G401.6 (cell line): ENCODE data around the gene LAMA2.
A peak's percentile ranks its signal among the peaks of the same experiment; 100 is the strongest.

ENCODE experiments used
- FAIRE-seq: peaks from 2 replicates; lab custom pipeline; 2012; peaks lifted over from hg19 to GRCh38; lab: Jason Lieb, UNC

LAMA2 gene

GRCh38 chr6:129498950-129499842, 616.3 kb downstream of the LAMA2 start:
- FAIRE-seq: peak; percentile 91

GRCh38 chr6:129499843-129500219, 616.9 kb downstream of the LAMA2 start:
- FAIRE-seq: no peak

GRCh38 chr6:129500958-129501739, 618.2 kb downstream of the LAMA2 start:
- no peak for FAIRE-seq

- FAIRE-seq: no peak
Measured at GRCh38 chr6:129501740-129502660, 619.1 kb downstream of the LAMA2 start.

- no peak for FAIRE-seq
Measured at GRCh38 chr6:129504456-129504855, 621.5 kb downstream of the LAMA2 start.

GRCh38 chr6:129507059-129507807, 624.3 kb downstream of the LAMA2 start:
- no peak for FAIRE-seq

GRCh38 chr6:129507846-129508245, 624.9 kb downstream of the LAMA2 start:
- FAIRE-seq: no peak

GRCh38 chr6:129508477-129509145, 625.7 kb downstream of the LAMA2 start:
- no peak for FAIRE-seq

- FAIRE-seq: no peak
Measured at GRCh38 chr6:129510950-129511349, 628.0 kb downstream of the LAMA2 start.

- no peak for FAIRE-seq
Measured at GRCh38 chr6:129513471-129513870, 630.5 kb downstream of the LAMA2 start.

- no peak for FAIRE-seq
Measured at GRCh38 chr6:129515004-129515403, 632.1 kb downstream of the LAMA2 start.

- no peak for FAIRE-seq
Measured at GRCh38 chr6:129516005-129516404, 633.1 kb downstream of the LAMA2 start.

GRCh38 chr6:129516787-129517186, 633.8 kb downstream of the LAMA2 start:
- FAIRE-seq: no peak

GRCh38 chr6:129517288-129517687, 634.4 kb downstream of the LAMA2 start:
- FAIRE-seq: no peak

- no peak for FAIRE-seq
Measured at GRCh38 chr6:129519750-129520149, 636.8 kb downstream of the LAMA2 start.

- no peak for FAIRE-seq
Measured at GRCh38 chr6:129521946-129522345, 639.0 kb downstream of the LAMA2 start.

GRCh38 chr6:129523816-129524215, 640.9 kb downstream of the LAMA2 start:
- FAIRE-seq: no peak

GRCh38 chr6:129525055-129525454, 642.1 kb downstream of the LAMA2 start:
- FAIRE-seq: no peak

GRCh38 chr6:129534926-129535325, 652.0 kb downstream of the LAMA2 start:
- no peak for FAIRE-seq

- FAIRE-seq: no peak
Measured at GRCh38 chr6:129536271-129536670, 653.3 kb downstream of the LAMA2 start.

GRCh38 chr6:129539032-129539431, 656.1 kb downstream of the LAMA2 start:
- no peak for FAIRE-seq
